Mesendoderm (in vitro differentiated cells): Measurements from ENCODE around the gene NFIA.

Experiments
- DNase-seq: peaks from one replicate; pipeline ENCODE4 v3.0.0; 2013
- H2AK5ac ChIP-seq: 2 replicates; pipeline ENCODE4 v1.6.1; 2013; ENCODE audit warnings: low read length, inconsistent platforms
- H2BK120ac ChIP-seq: 2 replicates; pipeline ENCODE4 v1.6.1; 2013; ENCODE audit warnings: low read depth, mild to moderate bottlenecking, low read length, moderate library complexity, mixed read lengths
- H2BK15ac ChIP-seq: replicated peaks from 2 replicates; pipeline ENCODE4 v1.6.1; 2013; ENCODE audit warnings: low read depth, mild to moderate bottlenecking, moderate library complexity
- H2BK5ac ChIP-seq: 2 replicates; pipeline ENCODE4 v1.6.1; 2013; ENCODE audit warnings: low read length, inconsistent platforms
- H3K18ac ChIP-seq: 2 replicates; pipeline ENCODE4 v1.6.1; 2013; ENCODE audit warnings: mild to moderate bottlenecking, low read length, mixed read lengths
- H3K23ac ChIP-seq: one replicate; pipeline ENCODE4 v1.6.1; 2013; ENCODE audit warnings: low read length
- H3K27ac ChIP-seq: 2 replicates; pipeline ENCODE4 v1.5.1; 2013; ENCODE audit warnings: low read depth, mild to moderate bottlenecking, inconsistent platforms, low read length, moderate library complexity
- H3K27me3 ChIP-seq: 2 replicates; pipeline ENCODE4 v1.6.1; 2013; ENCODE audit warnings: low read length, control low read depth, mild to moderate bottlenecking, inconsistent platforms; ENCODE audit not compliant: insufficient read depth, poor library complexity
- H3K36me3 ChIP-seq: 2 replicates; pipeline ENCODE4 v1.6.1; 2013; ENCODE audit warnings: low read length, inconsistent platforms; ENCODE audit not compliant: control insufficient read depth, insufficient read depth
- H3K4ac ChIP-seq: one replicate; pipeline ENCODE4 v1.6.1; 2013; ENCODE audit warnings: low read depth, mild to moderate bottlenecking, low read length, moderate library complexity
- H3K4me1 ChIP-seq: 2 replicates; pipeline ENCODE4 v1.6.1; 2013; ENCODE audit warnings: low read depth, low read length, inconsistent platforms; ENCODE audit not compliant: control insufficient read depth
- H3K4me2 ChIP-seq: 2 replicates; pipeline ENCODE4 v1.6.1; 2013; ENCODE audit warnings: low read length
- H3K4me3 ChIP-seq: 2 replicates; pipeline ENCODE4 v1.5.1; 2013; ENCODE audit warnings: mild to moderate bottlenecking, low read length
- H3K56ac ChIP-seq: one replicate; pipeline ENCODE4 v1.6.1; 2013; ENCODE audit warnings: low read length
- H3K79me1 ChIP-seq: 2 replicates; pipeline ENCODE4 v1.6.1; 2013; ENCODE audit warnings: low read length, inconsistent platforms
- H3K79me2 ChIP-seq: 2 replicates; pipeline ENCODE4 v1.6.1; 2013; ENCODE audit warnings: mild to moderate bottlenecking, low read length; ENCODE audit not compliant: control insufficient read depth, insufficient read depth
- H3K9ac ChIP-seq: 2 replicates; pipeline ENCODE4 v1.6.1; 2013; ENCODE audit warnings: low read length, inconsistent platforms
- H4K5ac ChIP-seq: one replicate; pipeline ENCODE4 v1.6.1; 2013; ENCODE audit warnings: low read length
- H4K8ac ChIP-seq: one replicate; pipeline ENCODE4 v1.6.1; 2013; ENCODE audit warnings: low read depth, mild to moderate bottlenecking, control low read depth, low read length, moderate library complexity
- WGBS: extraction: QIAGEN DNeasy Blood & Tissue Kit; methylation state at CpG from one replicate; pipeline ENCODE4 v1.1.7; 2013; ENCODE audit warnings: low lambda C conversion rate, missing lambda C conversion rate; ENCODE audit not compliant: insufficient coverage; ENCODE audit errors: extremely low coverage; 5-methylcytosine and 5-hydroxymethylcytosine counted together

The NFIA gene

GRCh38 chr1:61494000-61494399, 411.6 kb downstream of the NFIA start:
- Histone ChIP-seq H3K4me1 (no peaks in the 10 kb centered on the region), H3K4me3 (no peak overlapping the region), H2BK5ac (no peak overlapping the region), H3K27ac (no peak overlapping the region), H2AK5ac (no peak overlapping the region), H3K4ac (no peak overlapping the region), H3K56ac (no peak overlapping the region), H3K18ac (no peak overlapping the region), H2BK15ac (no peak overlapping the region), H3K27me3 (no peaks in the 10 kb centered on the region), H3K79me1 (no peaks in the 10 kb centered on the region), H4K8ac (no peak overlapping the region), H3K4me2 (no peak overlapping the region), H3K23ac (no peak overlapping the region), H3K9ac (no peak overlapping the region), H4K5ac (no peak overlapping the region), H3K79me2 (no peaks in the 10 kb centered on the region), H2BK120ac (no peak overlapping the region), H3K36me3 (no peaks in the 10 kb centered on the region)
- WGBS, result no CpG with 5 or more reads among the region's 3 CpGs
- DNase-seq, result no peak

- no peak overlapping the region for H3K23ac ChIP-seq
- no peaks in the 10 kb centered on the region for H3K79me2 ChIP-seq
- H2BK5ac ChIP-seq, result no peak overlapping the region
- H2AK5ac ChIP-seq, result no peak overlapping the region
- H4K8ac ChIP-seq, result no peak overlapping the region
- no peak overlapping the region for H3K4ac ChIP-seq
- H3K36me3 ChIP-seq, result no peaks in the 10 kb centered on the region
- H3K56ac ChIP-seq, result no peak overlapping the region
- no peak overlapping the region for H3K4me2 ChIP-seq
- no peaks in the 10 kb centered on the region for H3K4me1 ChIP-seq
- peak; percentile 46 for DNase-seq
- no peak overlapping the region for H3K4me3 ChIP-seq
- WGBS, result no CpG with 5 or more reads among the region's 4 CpGs
- no peak overlapping the region for H3K27ac ChIP-seq
- no peak overlapping the region for H3K18ac ChIP-seq
- no peak overlapping the region for H4K5ac ChIP-seq
- no peaks in the 10 kb centered on the region for H3K27me3 ChIP-seq
- no peak overlapping the region for H2BK15ac ChIP-seq
- H2BK120ac ChIP-seq, result no peak overlapping the region
- H3K9ac ChIP-seq, result no peak overlapping the region
- H3K79me1 ChIP-seq, result no peaks in the 10 kb centered on the region
Measured at GRCh38 chr1:61496501-61496900, 414.1 kb downstream of the NFIA start.

GRCh38 chr1:61497013-61497412, 414.7 kb downstream of the NFIA start:
- H3K79me1 ChIP-seq, result no peaks in the 10 kb centered on the region
- no CpG with 5 or more reads among the region's 3 CpGs for WGBS

GRCh38 chr1:61498342-61498741, 416.0 kb downstream of the NFIA start:
- no peak overlapping the region for H2BK120ac ChIP-seq
- no peak overlapping the region for H3K27ac ChIP-seq
- no peak overlapping the region for H3K18ac ChIP-seq
- H2BK5ac ChIP-seq, result no peak overlapping the region
- no peak overlapping the region for H3K4ac ChIP-seq
- no peaks in the 10 kb centered on the region for H3K27me3 ChIP-seq
- no peak overlapping the region for H4K8ac ChIP-seq
- no peaks in the 10 kb centered on the region for H3K36me3 ChIP-seq
- DNase-seq, result no peak
- H3K4me2 ChIP-seq, result no peak overlapping the region
- H3K4me1 ChIP-seq, result no peaks in the 10 kb centered on the region
- WGBS, result no CpG with 5 or more reads among the region's 8 CpGs
- H3K56ac ChIP-seq, result no peak overlapping the region
- no peak overlapping the region for H4K5ac ChIP-seq
- no peak overlapping the region for H3K23ac ChIP-seq
- H3K4me3 ChIP-seq, result no peak overlapping the region
- no peaks in the 10 kb centered on the region for H3K79me2 ChIP-seq
- no peaks in the 10 kb centered on the region for H3K79me1 ChIP-seq
- H2BK15ac ChIP-seq, result no peak overlapping the region
- H3K9ac ChIP-seq, result no peak overlapping the region
- no peak overlapping the region for H2AK5ac ChIP-seq

More at GRCh38 chr1:61497013-61497412, 414.7 kb downstream of the NFIA start:
- Histone ChIP-seq H3K27me3 (no peaks in the 10 kb centered on the region), H3K4ac (no peak overlapping the region), H3K36me3 (no peaks in the 10 kb centered on the region), H3K27ac (no peak overlapping the region), H4K5ac (no peak overlapping the region), H3K4me2 (no peak overlapping the region), H2AK5ac (no peak overlapping the region), H3K23ac (no peak overlapping the region), H2BK5ac (no peak overlapping the region), H4K8ac (no peak overlapping the region), H2BK15ac (no peak overlapping the region), H3K4me3 (no peak overlapping the region), H3K18ac (no peak overlapping the region), H3K9ac (no peak overlapping the region), H2BK120ac (no peak overlapping the region), H3K79me2 (no peaks in the 10 kb centered on the region), H3K4me1 (no peaks in the 10 kb centered on the region), H3K56ac (no peak overlapping the region)
- no peak for DNase-seq

GRCh38 chr1:61501971-61502916, 419.9 kb downstream of the NFIA start:
- no peaks in the 10 kb centered on the region for H3K36me3 ChIP-seq
- no peak overlapping the region for H3K56ac ChIP-seq
- H2BK15ac ChIP-seq, result no peak overlapping the region
- H3K23ac ChIP-seq, result no peak overlapping the region
- no peaks in the 10 kb centered on the region for H3K79me1 ChIP-seq
- H3K4me2 ChIP-seq, result no peak overlapping the region
- H2BK5ac ChIP-seq, result no peak overlapping the region
- no peak overlapping the region for H2BK120ac ChIP-seq
- no peak overlapping the region for H3K27ac ChIP-seq
- no peak overlapping the region for H3K18ac ChIP-seq
- no CpG with 5 or more reads among the region's 12 CpGs for WGBS
- no peak overlapping the region for H3K4ac ChIP-seq
- H3K9ac ChIP-seq, result no peak overlapping the region
- no peak overlapping the region for H4K8ac ChIP-seq
- H3K27me3 ChIP-seq, result no peaks in the 10 kb centered on the region
- no peak for DNase-seq
- no peaks in the 10 kb centered on the region for H3K79me2 ChIP-seq
- no peak overlapping the region for H4K5ac ChIP-seq
- no peaks in the 10 kb centered on the region for H3K4me1 ChIP-seq
- no peak overlapping the region for H2AK5ac ChIP-seq
- no peak overlapping the region for H3K4me3 ChIP-seq
